ENCODE data around the gene IL33.

The IL33 gene

GRCh38 chr9:6305954-6306563, 90.5 kb downstream of the IL33 start:
- DNase-seq = no peak

Data from stimulated activated CD4-positive, alpha-beta T cell treated with anti-CD3 and anti-CD28 coated beads, Interleukin-12 subunit alpha, Interleukin-12 subunit beta, amount 100 ng/mL, for 4 hours (primary cell).